ENCODE results near the gene PRDX2.

The PRDX2 gene

GRCh38 chr19:12779162-12779993 lies 22.2 kb downstream of the PRDX2 start:
- peak; percentile 5; the same call in 1 of the 3 replicates for ATAC-seq

GRCh38 chr19:12778905-12779161 lies 22.8 kb downstream of the PRDX2 start:
- TF ChIP-seq ARNTL (CRISPR knock-in tag; IDR thresholded peaks at IDR 0.05; ENCODE audit: borderline replicate concordance, low read depth) (no peak), ZNF565 (CRISPR knock-in tag; conservative IDR thresholded peaks at IDR 0.05; ENCODE audit: low read depth) (no peak), ZC3H10 (CRISPR knock-in tag; IDR thresholded peaks at IDR 0.05) (no peak), CSDC2 (CRISPR knock-in tag; IDR thresholded peaks at IDR 0.05) (no peak), ZNF8 (CRISPR knock-in tag; IDR thresholded peaks at IDR 0.05) (no peak), GLIS3 (CRISPR knock-in tag; IDR thresholded peaks at IDR 0.05) (no peak), ZFP3 (CRISPR knock-in tag; IDR thresholded peaks at IDR 0.05) (no peak), POU6F1 (CRISPR knock-in tag; IDR thresholded peaks at IDR 0.05; ENCODE audit: borderline replicate concordance, low read depth) (no peak), TOX (CRISPR knock-in tag; IDR thresholded peaks at IDR 0.05; ENCODE audit: borderline replicate concordance) (no peak), ISL1 (CRISPR knock-in tag; IDR thresholded peaks at IDR 0.05) (no peak), BACH2 (CRISPR knock-in tag; IDR thresholded peaks at IDR 0.05; ENCODE audit: borderline replicate concordance) (no peak)
- TF ChIP-seq, protein P1, sequence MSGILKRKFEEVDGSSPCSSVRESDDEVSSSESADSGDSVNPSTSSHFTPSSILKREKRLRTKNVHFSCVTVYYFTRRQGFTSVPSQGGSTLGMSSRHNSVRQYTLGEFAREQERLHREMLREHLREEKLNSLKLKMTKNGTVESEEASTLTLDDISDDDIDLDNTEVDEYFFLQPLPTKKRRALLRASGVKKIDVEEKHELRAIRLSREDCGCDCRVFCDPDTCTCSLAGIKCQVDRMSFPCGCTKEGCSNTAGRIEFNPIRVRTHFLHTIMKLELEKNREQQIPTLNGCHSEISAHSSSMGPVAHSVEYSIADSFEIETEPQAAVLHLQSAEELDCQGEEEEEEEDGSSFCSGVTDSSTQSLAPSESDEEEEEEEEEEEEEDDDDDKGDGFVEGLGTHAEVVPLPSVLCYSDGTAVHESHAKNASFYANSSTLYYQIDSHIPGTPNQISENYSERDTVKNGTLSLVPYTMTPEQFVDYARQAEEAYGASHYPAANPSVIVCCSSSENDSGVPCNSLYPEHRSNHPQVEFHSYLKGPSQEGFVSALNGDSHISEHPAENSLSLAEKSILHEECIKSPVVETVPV (CRISPR knock-in tag; IDR thresholded peaks at IDR 0.05), result no peak
- TF ChIP-seq, protein P2, sequence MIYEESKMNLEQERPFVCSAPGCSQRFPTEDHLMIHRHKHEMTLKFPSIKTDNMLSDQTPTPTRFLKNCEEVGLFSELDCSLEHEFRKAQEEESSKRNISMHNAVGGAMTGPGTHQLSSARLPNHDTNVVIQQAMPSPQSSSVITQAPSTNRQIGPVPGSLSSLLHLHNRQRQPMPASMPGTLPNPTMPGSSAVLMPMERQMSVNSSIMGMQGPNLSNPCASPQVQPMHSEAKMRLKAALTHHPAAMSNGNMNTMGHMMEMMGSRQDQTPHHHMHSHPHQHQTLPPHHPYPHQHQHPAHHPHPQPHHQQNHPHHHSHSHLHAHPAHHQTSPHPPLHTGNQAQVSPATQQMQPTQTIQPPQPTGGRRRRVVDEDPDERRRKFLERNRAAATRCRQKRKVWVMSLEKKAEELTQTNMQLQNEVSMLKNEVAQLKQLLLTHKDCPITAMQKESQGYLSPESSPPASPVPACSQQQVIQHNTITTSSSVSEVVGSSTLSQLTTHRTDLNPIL (CRISPR knock-in tag; IDR thresholded peaks at IDR 0.05; ENCODE audit: low read depth), result no peak
- ATAC-seq, result no peak

More at GRCh38 chr19:12779162-12779993, 22.2 kb downstream of the PRDX2 start:
- TF ChIP-seq GLIS3 (CRISPR knock-in tag; IDR thresholded peaks at IDR 0.05) (no peak), ZNF8 (CRISPR knock-in tag; IDR thresholded peaks at IDR 0.05) (peak; percentile 41; the same call in 1 of the 2 replicates), CSDC2 (CRISPR knock-in tag; IDR thresholded peaks at IDR 0.05) (no peak), BACH2 (CRISPR knock-in tag; IDR thresholded peaks at IDR 0.05; ENCODE audit: borderline replicate concordance) (no peak)

GRCh38 chr19:12778017-12778904 lies 23.3 kb downstream of the PRDX2 start:
- peak; percentile 51 for ATAC-seq

GRCh38 chr19:12777217-12778016 lies 24.2 kb downstream of the PRDX2 start:
- ATAC-seq, result peak; percentile 73
- TF ChIP-seq ESRRG (CRISPR knock-in tag; IDR thresholded peaks at IDR 0.05) (no peak), TCF4 (CRISPR knock-in tag; IDR thresholded peaks at IDR 0.05; ENCODE audit: borderline replicate concordance) (no peak), POU6F1 (CRISPR knock-in tag; IDR thresholded peaks at IDR 0.05; ENCODE audit: borderline replicate concordance, low read depth) (no peak), OSR1 (CRISPR knock-in tag; IDR thresholded peaks at IDR 0.05) (no peak), PATZ1 (CRISPR knock-in tag; IDR thresholded peaks at IDR 0.05; ENCODE audit: borderline replicate concordance) (peak; percentile 94; the same call in 1 of the 2 replicates)
- TF ChIP-seq, protein P2 (CRISPR knock-in tag; IDR thresholded peaks at IDR 0.05; ENCODE audit: low read depth), result no peak

More at GRCh38 chr19:12778017-12778904, 23.3 kb downstream of the PRDX2 start:
- peak; percentile 40; the same call in 1 of the 2 replicates for TF ChIP-seq TCF4 (CRISPR knock-in tag; IDR thresholded peaks at IDR 0.05; ENCODE audit: borderline replicate concordance)
- TF ChIP-seq ZFP3 (CRISPR knock-in tag; IDR thresholded peaks at IDR 0.05), result no peak
- no peak for TF ChIP-seq ESRRG (CRISPR knock-in tag; IDR thresholded peaks at IDR 0.05)

All from SK-N-SH treated with all-trans-retinoic acid at 6 μM for 48 hours (cell line).